HEK293 (cell line): ENCODE results near the gene FILIP1.
"Not testable (repeated sequence)": the region's sequence is repeated elsewhere in the genome, so short reads cannot be mapped to it uniquely, and the experiment has no call there.

ENCODE experiments used
- CTCF ChIA-PET: fragments of 350-600 bp; formaldehyde crosslinking; extraction: SDS; loops from one replicate; lab custom pipeline; 2021; ENCODE audit warnings: antibody characterized with exemption; lab: Yijun Ruan, JAX
- POLR2A ChIA-PET: fragments of 300-600 bp; formaldehyde crosslinking; extraction: SDS; loops from one replicate; lab custom pipeline; 2020; ENCODE audit warnings: antibody characterized with exemption, inconsistent platforms; lab: Yijun Ruan, JAX
- H3K27ac ChIP-seq: fragments of 200-500 bp; sonication (Bioruptor generic); 2 replicates; pipeline ENCODE4 v1.5.1; 2014; ENCODE audit warnings: low read depth, low read length, control low read depth, inconsistent platforms; ENCODE audit errors: extremely low read depth
- H3K36me3 ChIP-seq, 2 experiments: fragments of 200-500 bp in 1 of 2; sonication (Bioruptor generic) in 1 of 2; 1 replicate in 1 of 2; 2 replicates in 1 of 2; pipeline ENCODE4 v1.5.1; 2014 to 2017; ENCODE audit warnings: inconsistent platforms in 2 of 2, low read length in 2 of 2; ENCODE audit not compliant: control insufficient read depth in 2 of 2, insufficient read depth in 1 of 2
- H3K4me1 ChIP-seq: fragments of 200-500 bp; sonication (Bioruptor generic); 2 replicates; pipeline ENCODE4 v1.5.1; 2014; ENCODE audit warnings: mild to moderate bottlenecking, low read length, inconsistent platforms; ENCODE audit not compliant: control insufficient read depth, insufficient read depth
- H3K4me3 ChIP-seq: 2 replicates; pipeline ENCODE4 v1.5.1; 2011; ENCODE audit warnings: low read depth, mild to moderate bottlenecking, control low read depth, low read length, moderate library complexity
- H3K9me3 ChIP-seq: fragments of 200-500 bp; sonication (Bioruptor generic); 2 replicates; pipeline ENCODE4 v1.5.1; 2014; ENCODE audit warnings: low read depth, low read length, inconsistent platforms; ENCODE audit not compliant: control insufficient read depth, insufficient read depth
- ZFP37 ChIP-seq: fragments of 450-650 bp; formaldehyde crosslinking; IDR thresholded peaks from 2 replicates; pipeline ENCODE4 v1.5.1; 2016; ENCODE audit warnings: missing biosample characterization, missing genetic modification characterization
- ZNF544 ChIP-seq: fragments of 450-650 bp; formaldehyde crosslinking; IDR thresholded peaks from 2 replicates; pipeline ENCODE4 v1.5.0; 2017; ENCODE audit warnings: missing biosample characterization, missing genetic modification characterization
- ZNF677 ChIP-seq: fragments of 450-650 bp; IDR thresholded peaks from 2 replicates; pipeline ENCODE4 v1.5.0; 2018; ENCODE audit warnings: missing biosample characterization, mild to moderate bottlenecking, missing genetic modification characterization, moderate library complexity
- ZSCAN23 ChIP-seq: fragments of 450-650 bp; formaldehyde crosslinking; IDR thresholded peaks from 2 replicates; pipeline ENCODE4 v1.5.1; 2016; ENCODE audit warnings: missing biosample characterization, missing genetic modification characterization
- TF ChIP-seq, protein P1 (sequence below): fragments of 450-650 bp; formaldehyde crosslinking; IDR thresholded peaks from 2 replicates; pipeline ENCODE4; 2016; ENCODE audit warnings: missing biosample characterization, missing genetic modification characterization
- TF ChIP-seq, protein P2 (sequence below): fragments of 450-650 bp; formaldehyde crosslinking; IDR thresholded peaks from 2 replicates; pipeline ENCODE4 v1.5.1; 2016; ENCODE audit warnings: missing biosample characterization, missing genetic modification characterization
- TF ChIP-seq, protein P3 (sequence below): fragments of 450-650 bp; formaldehyde crosslinking; IDR thresholded peaks from 2 replicates; pipeline ENCODE4 v1.5.1; 2017; ENCODE audit warnings: missing biosample characterization, missing genetic modification characterization
- TF ChIP-seq, protein P4 (sequence below): fragments of 450-650 bp; formaldehyde crosslinking; IDR thresholded peaks from 2 replicates; pipeline ENCODE4 v1.5.1; 2016; ENCODE audit warnings: missing biosample characterization, missing genetic modification characterization

FILIP1 gene

DNA sequence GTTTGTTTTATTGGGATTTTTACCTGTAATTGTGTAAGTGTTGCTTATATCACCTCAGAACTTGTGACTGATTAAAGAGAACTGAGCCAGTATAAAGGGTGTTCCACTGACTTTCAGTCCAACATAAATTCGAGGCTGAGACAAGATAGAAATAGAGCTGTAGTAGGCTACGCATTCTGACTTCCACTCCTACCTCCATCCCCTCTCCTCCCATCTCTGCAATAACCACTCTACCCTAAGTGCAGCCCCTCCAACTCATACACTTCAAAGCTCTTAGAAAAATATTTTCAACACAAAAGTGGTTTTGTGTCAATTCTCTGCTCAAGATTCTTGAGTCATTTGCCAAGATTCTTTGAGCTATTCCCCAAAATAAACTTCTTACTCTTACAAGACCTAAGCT is 48.7 kb downstream of the FILIP1 start:
- H3K27ac ChIP-seq: no peak overlapping the region
- TF ChIP-seq ZNF544: no peak
- TF ChIP-seq, protein P1, sequence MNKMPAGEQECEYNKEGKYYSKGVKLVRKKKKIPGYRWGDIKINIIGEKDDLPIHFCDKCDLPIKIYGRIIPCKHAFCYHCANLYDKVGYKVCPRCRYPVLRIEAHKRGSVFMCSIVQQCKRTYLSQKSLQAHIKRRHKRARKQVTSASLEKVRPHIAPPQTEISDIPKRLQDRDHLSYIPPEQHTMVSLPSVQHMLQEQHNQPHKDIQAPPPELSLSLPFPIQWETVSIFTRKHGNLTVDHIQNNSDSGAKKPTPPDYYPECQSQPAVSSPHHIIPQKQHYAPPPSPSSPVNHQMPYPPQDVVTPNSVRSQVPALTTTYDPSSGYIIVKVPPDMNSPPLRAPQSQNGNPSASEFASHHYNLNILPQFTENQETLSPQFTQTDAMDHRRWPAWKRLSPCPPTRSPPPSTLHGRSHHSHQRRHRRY (tag by site-specific recombination): no peak
- TF ChIP-seq, protein P2, sequence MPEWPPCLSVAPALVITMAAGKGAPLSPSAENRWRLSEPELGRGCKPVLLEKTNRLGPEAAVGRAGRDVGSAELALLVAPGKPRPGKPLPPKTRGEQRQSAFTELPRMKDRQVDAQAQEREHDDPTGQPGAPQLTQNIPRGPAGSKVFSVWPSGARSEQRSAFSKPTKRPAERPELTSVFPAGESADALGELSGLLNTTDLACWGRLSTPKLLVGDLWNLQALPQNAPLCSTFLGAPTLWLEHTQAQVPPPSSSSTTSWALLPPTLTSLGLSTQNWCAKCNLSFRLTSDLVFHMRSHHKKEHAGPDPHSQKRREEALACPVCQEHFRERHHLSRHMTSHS (tag by site-specific recombination): no peak
- CTCF ChIA-PET: interaction anchor here (1.0 to 1.4 kb wide), 4 partner anchors 16 to 149 kb away, joined by 3 to 4 read pairs (median 3); no protein-coding TSS in a partner anchor
- no peaks in the 10 kb centered on the region for H3K4me1 ChIP-seq
- no peak overlapping the region for H3K4me3 ChIP-seq
- H3K36me3 ChIP-seq: no peaks in the 10 kb centered on the region
- POLR2A ChIA-PET: interaction anchor here (1.1 kb wide), 1 partner anchor 79 kb away, joined by 4 read pairs; no protein-coding TSS in a partner anchor
- H3K9me3 ChIP-seq: no peaks in the 10 kb centered on the region

DNA sequence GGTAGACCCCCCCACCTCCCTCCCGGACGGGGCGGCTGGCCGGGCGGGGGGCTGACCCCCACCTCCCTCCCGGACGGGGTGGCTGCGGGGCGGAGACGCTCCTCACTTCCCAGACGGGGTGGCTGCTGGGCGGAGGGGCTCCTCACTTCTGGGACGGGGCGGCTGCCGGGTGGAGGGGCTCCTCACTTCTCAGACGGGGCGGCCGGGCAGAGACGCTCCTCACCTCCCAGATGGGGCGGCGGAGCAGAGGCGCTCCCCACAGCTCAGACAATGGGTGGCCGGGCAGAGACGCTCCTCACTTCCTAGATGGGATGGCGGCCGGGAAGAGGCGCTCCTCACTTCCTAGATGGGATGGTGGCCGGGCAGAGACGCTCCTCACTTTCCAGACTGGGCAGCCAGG is 51.7 kb downstream of the FILIP1 start:
- CTCF ChIA-PET, H3K4me3 ChIP-seq, H3K36me3 ChIP-seq, POLR2A ChIA-PET, H3K9me3 ChIP-seq, H3K27ac ChIP-seq, H3K4me1 ChIP-seq: not testable (repeated sequence)

DNA sequence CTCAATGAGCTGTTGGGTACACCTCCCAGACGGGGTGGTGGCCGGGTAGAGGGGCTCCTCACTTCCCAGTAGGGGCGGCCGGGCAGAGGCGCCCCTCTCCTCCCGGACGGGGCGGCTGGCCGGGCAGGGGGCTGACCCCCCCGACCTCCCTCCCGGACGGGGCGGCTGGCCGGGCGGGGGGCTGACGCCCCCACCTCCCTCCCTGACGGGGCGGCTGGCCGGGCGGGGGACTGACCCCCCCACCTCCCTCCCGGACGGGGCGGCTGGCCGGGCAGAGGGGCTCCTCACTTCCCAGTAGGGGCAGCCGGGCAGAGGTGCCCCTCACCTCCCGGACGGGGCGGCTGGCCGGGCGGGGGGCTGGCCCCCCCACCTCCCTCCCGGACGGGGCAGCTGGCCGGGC is 52.1 kb downstream of the FILIP1 start:
- H3K9me3 ChIP-seq, H3K36me3 ChIP-seq, POLR2A ChIA-PET, H3K4me1 ChIP-seq, H3K27ac ChIP-seq, CTCF ChIA-PET, H3K4me3 ChIP-seq: not testable (repeated sequence)

DNA sequence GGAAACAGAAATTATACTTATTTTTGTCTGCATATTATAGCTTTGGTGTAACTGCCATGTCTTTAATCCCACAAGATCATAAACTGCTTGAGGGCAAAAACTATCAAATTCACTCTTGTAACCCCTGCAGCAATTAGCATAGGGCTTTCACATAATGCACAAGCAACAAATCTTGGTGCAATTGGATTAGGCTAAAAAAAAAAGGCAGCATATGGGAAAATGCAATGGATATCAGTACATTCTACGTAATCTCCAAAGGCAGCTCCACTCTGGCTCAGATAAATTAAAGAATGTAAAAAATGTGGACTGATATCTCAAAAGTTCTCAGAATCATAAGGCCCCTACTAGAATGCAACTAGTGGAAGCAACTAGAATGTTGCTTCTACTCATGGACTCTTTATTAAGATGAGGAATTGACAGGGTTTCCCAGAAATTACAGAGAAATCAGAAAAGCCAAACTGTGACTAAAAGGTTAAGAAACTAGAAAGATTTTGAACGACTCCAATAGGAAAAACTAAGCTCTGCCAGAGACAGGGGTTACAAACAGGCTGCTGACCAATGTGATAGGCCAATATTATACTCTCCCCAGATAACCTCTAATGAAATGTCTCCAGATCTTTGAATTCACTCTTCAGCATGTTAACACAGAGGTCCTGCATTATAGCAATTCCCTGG is 55.0 kb downstream of the FILIP1 start:
- TF ChIP-seq ZNF677 (tag by site-specific recombination): no peak
- no peak for TF ChIP-seq ZSCAN23 (tag by site-specific recombination)
- no peak for TF ChIP-seq ZFP37 (tag by site-specific recombination)
- TF ChIP-seq, protein P3, sequence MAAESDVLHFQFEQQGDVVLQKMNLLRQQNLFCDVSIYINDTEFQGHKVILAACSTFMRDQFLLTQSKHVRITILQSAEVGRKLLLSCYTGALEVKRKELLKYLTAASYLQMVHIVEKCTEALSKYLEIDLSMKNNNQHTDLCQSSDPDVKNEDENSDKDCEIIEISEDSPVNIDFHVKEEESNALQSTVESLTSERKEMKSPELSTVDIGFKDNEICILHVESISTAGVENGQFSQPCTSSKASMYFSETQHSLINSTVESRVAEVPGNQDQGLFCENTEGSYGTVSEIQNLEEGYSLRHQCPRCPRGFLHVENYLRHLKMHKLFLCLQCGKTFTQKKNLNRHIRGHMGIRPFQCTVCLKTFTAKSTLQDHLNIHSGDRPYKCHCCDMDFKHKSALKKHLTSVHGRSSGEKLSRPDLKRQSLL: no peak
- TF ChIP-seq, protein P4, sequence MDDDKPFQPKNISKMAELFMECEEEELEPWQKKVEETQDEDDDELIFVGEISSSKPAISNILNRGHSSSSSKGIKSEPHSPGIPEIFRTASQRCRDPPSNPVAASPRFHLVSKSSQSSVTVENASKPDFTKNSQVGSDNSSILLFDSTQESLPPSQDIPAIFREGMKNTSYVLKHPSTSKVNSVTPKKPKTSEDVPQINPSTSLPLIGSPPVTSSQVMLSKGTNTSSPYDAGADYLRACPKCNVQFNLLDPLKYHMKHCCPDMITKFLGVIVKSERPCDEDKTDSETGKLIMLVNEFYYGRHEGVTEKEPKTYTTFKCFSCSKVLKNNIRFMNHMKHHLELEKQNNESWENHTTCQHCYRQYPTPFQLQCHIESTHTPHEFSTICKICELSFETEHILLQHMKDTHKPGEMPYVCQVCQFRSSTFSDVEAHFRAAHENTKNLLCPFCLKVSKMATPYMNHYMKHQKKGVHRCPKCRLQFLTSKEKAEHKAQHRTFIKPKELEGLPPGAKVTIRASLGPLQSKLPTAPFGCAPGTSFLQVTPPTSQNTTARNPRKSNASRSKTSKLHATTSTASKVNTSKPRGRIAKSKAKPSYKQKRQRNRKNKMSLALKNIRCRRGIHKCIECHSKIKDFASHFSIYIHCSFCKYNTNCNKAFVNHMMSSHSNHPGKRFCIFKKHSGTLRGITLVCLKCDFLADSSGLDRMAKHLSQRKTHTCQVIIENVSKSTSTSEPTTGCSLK: no peak
- Histone ChIP-seq H3K4me3 (no peak overlapping the region), H3K9me3 (no peaks in the 10 kb centered on the region), H3K36me3 (no peaks in the 10 kb centered on the region), H3K27ac (no peak overlapping the region), H3K4me1 (no peaks in the 10 kb centered on the region)
- ChIA-PET CTCF (interaction anchor here (0.6 to 1.8 kb wide), 7 partner anchors 9 to 1747 kb away, joined by 3 to 9 read pairs (median 4); no protein-coding TSS in a partner anchor), POLR2A (no interaction called here)
